Cardiac muscle cell (in vitro differentiated cells and primary cell): Measurements from ENCODE around the gene TTC28. TPM values are rescaled to one million over a fixed set of nuclear protein-coding genes. Genes with fewer than 3 reads are reported as not detected.

Experiments
- DNase-seq, 2 donors: peaks; one replicate each; pipeline versions ENCODE4 v3.0.0 to v3.0.0-alpha.2; 2010 to 2017; ENCODE audit warnings: low read depth in 1 of 2, low spot score in 1 of 2
- H3K27ac ChIP-seq: fragments of 200-600 bp; sonication (generic); 2 replicates; pipeline ENCODE4 v1.5.1; 2016
- H3K27me3 ChIP-seq: fragments of 200-600 bp; sonication (generic); 2 replicates; pipeline ENCODE4 v1.6.0; 2016; ENCODE audit warnings: control low read depth
- H3K36me3 ChIP-seq: fragments of 200-600 bp; sonication (generic); 2 replicates; pipeline ENCODE4 v1.5.1; 2016; ENCODE audit warnings: control low read depth
- H3K4me1 ChIP-seq: fragments of 200-600 bp; sonication (generic); 2 replicates; pipeline ENCODE4 v1.8.1; 2017; ENCODE audit warnings: low read depth, mild to moderate bottlenecking, mixed run types
- H3K4me3 ChIP-seq: fragments of 200-600 bp; sonication (generic); 2 replicates; pipeline ENCODE4 v1.5.1; 2016; ENCODE audit warnings: mild to moderate bottlenecking
- H3K9me3 ChIP-seq: fragments of 200-600 bp; sonication (generic); 2 replicates; pipeline ENCODE4 v1.5.1; 2017; ENCODE audit warnings: low read depth, mild to moderate bottlenecking, control low read depth
- CTCF ChIP-seq: IDR thresholded peaks from 2 replicates; pipeline ENCODE4 v1.5.1; 2012; ENCODE audit warnings: low read depth, mild to moderate bottlenecking, low read length
- polyA plus RNA-seq: library from polyadenylated mRNA; unstranded; fragments of >200 nt; fragmentation: Nextera tagmentation; extraction: Ambion mirVana; gene quantifications from 2 replicates; pipeline ENCODE4 v1.2.1, GENCODE V29; 2016
- total RNA-seq: library from RNA; depleted of rRNA; stranded (reverse); fragments of >200 nt; gene quantifications from 2 replicates; pipeline ENCODE4 v1.2.3, GENCODE V29; 2016

TTC28 gene
- total and polyA plus RNA-seq, 2 experiments from 2014 or later: 27.3 to 109 TPM

GRCh38 chr22:28260619-28261018 is 419.0 kb downstream of the TTC28 start:
- H3K27me3 ChIP-seq: no peaks in the 10 kb centered on the region
- H3K9me3 ChIP-seq: no peaks in the 10 kb centered on the region
- H3K4me1 ChIP-seq: no peaks in the 10 kb centered on the region
- H3K36me3 ChIP-seq: no peaks in the 10 kb centered on the region
- H3K4me3 ChIP-seq: no peak overlapping the region
- no peak for TF ChIP-seq CTCF
- no peak overlapping the region for H3K27ac ChIP-seq
- no peak for DNase-seq

- Histone ChIP-seq H3K27me3 (no peaks in the 10 kb centered on the region), H3K9me3 (no peaks in the 10 kb centered on the region), H3K36me3 (no peaks in the 10 kb centered on the region), H3K27ac (no peak overlapping the region), H3K4me3 (no peak overlapping the region), H3K4me1 (no peaks in the 10 kb centered on the region)
- DNase-seq: no peak
- no peak for TF ChIP-seq CTCF
Measured at GRCh38 chr22:28259774-28260312, 419.8 kb downstream of the TTC28 start.

GRCh38 chr22:28254396-28254795 is 425.2 kb downstream of the TTC28 start:
- H3K27me3 ChIP-seq: no peaks in the 10 kb centered on the region
- no peaks in the 10 kb centered on the region for H3K9me3 ChIP-seq
- TF ChIP-seq CTCF: no peak
- no peak overlapping the region for H3K4me3 ChIP-seq
- DNase-seq: no peak
- no peaks in the 10 kb centered on the region for H3K36me3 ChIP-seq
- H3K4me1 ChIP-seq: peaks cover 11% of the 10 kb centered on the region
- H3K27ac ChIP-seq: no peak overlapping the region

- Histone ChIP-seq H3K27me3 (no peaks in the 10 kb centered on the region), H3K4me1 (peaks cover 29% of the 10 kb centered on the region), H3K9me3 (no peaks in the 10 kb centered on the region), H3K27ac (no peak overlapping the region), H3K4me3 (no peak overlapping the region), H3K36me3 (no peaks in the 10 kb centered on the region)
- no peak for DNase-seq
- no peak for TF ChIP-seq CTCF
Measured at GRCh38 chr22:28252539-28252938, 427.1 kb downstream of the TTC28 start.

GRCh38 chr22:28250036-28250695 is 429.5 kb downstream of the TTC28 start:
- Histone ChIP-seq H3K36me3 (no peaks in the 10 kb centered on the region), H3K4me1 (peaks cover 52% of the 10 kb centered on the region), H3K27me3 (no peaks in the 10 kb centered on the region), H3K9me3 (no peaks in the 10 kb centered on the region), H3K4me3 (no peak overlapping the region), H3K27ac (peak overlapping the region; percentile 66)
- DNase-seq: no peak
- TF ChIP-seq CTCF: no peak
